GM12864 (cell line): ENCODE measurements around the gene NFYC.

Source experiments
- DNase-seq: peaks from one replicate; pipeline ENCODE4 v3.0.0-alpha.2; 2011; ENCODE audit warnings: low read depth
- H3K4me3 ChIP-seq: 2 replicates; pipeline ENCODE4 v1.5.1; 2011; ENCODE audit warnings: mild to moderate bottlenecking, low read depth, low read length, control low read depth
- CTCF ChIP-seq: IDR thresholded peaks from 2 replicates; pipeline ENCODE4 v1.5.1; 2011; ENCODE audit warnings: low read depth, mild to moderate bottlenecking, moderate library complexity, low read length, control low read depth, inconsistent platforms; ENCODE audit errors: missing control alignments

The NFYC gene

GRCh38 chr1:40808444-40808843, 116.9 kb downstream of the NFYC start:
- no peak for TF ChIP-seq CTCF

DNA sequence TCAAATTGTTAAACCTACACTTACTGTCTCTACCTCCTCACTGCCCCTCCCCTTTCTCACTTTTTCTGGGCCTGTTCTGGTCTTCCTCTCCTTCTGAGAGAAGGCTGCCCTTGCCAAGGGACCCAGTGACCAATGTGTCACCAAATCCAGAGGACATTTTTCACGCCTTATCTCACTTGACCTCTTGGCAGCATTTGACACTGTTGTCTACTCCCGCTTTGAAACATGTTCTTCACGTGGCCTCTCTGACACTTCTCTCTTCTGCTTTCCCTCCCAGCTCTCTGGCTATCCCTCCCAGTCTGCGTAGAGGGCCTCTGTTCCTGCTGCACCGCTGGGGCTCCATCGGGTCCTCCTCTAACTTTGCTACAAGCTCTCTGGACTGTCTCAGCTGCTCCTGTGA, 117.4 kb downstream of the NFYC start:
- DNase-seq: no peak
- H3K4me3 ChIP-seq: no peak overlapping the region
- TF ChIP-seq CTCF: no peak

More at GRCh38 chr1:40808444-40808843, 116.9 kb downstream of the NFYC start:
- no peak for DNase-seq
- no peak overlapping the region for H3K4me3 ChIP-seq

- no peak overlapping the region for H3K4me3 ChIP-seq
- no peak for DNase-seq
- TF ChIP-seq CTCF: no peak
These were observed 119.4 kb downstream of the NFYC start for GRCh38 chr1:40810927-40811326.

DNA sequence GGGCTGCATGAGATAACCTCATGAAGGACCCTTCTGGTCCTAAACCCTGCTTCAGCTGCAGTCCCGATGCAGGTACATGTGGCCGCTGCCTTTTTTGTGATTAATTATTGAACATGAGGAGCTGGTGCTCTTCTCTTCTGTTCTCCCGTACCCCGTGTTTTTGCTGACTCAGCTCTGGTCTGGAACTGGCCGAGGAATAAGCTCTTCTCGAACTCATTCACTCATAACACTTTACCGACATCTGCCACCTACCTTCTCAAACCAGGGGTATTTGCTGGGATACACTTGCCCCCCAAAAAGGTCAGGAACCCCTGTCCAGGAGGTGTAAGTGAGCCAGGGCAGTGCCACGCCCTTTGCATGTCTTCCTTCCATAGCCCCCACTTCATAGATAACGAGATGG, 123.9 kb downstream of the NFYC start:
- TF ChIP-seq CTCF: no peak
- H3K4me3 ChIP-seq: no peak overlapping the region
- DNase-seq: no peak

DNA sequence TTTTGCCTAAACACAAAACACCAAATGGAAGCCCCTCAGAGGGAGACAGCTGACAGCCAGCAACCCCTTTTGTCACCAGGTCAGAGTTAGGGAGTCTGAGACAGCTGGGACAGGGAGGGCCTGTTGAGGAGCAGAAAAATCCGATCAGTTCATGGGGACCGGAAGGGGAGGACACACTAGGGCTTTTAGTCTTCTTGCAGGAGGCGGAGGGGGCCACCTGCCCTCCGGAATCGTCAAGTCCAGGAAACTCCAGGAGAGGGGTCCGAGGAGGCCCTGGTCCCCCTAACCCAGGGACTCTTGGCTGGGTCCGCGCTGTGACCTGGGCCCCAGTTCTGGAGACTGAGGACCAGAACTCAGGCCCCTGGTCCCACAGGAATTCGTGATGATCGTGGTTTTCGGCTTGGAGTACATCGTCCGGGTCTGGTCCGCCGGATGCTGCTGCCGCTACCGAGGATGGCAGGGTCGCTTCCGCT, 126.3 kb downstream of the NFYC start:
- TF ChIP-seq CTCF: no peak
- no peak for DNase-seq
- H3K4me3 ChIP-seq: peak overlapping the region; percentile 54

DNA sequence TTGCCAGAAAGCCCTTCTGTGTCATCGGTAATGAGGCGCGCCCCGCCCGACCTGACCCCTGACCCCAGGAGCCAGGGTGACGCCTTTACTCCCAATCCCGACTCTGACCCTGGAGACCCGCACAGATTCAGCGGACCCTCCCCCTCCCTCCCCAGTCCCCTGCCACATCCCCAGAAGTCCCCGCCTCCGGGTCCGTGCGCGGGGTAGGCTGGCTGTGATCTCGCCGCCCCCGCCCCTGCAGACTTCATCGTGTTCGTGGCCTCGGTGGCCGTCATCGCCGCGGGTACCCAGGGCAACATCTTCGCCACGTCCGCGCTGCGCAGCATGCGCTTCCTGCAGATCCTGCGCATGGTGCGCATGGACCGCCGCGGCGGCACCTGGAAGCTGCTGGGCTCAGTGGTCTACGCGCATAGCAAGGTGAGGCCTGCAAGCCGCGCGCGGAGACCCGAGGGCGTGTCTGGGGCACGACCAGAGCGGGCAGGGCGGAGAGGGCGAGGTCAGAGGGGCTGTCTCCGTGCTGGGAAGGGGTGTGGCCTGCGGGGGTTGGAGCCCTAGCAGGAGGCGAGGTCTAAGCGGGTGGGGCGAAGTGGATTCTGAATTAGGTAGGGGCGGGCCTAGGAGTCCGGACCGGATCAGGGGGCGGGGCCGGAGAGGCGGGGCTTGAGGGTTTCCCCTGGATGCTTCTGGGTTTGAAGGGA, 126.9 kb downstream of the NFYC start:
- DNase-seq: peak; percentile 51
- TF ChIP-seq CTCF: no peak
- H3K4me3 ChIP-seq: peak overlapping the region; percentile 54

DNA sequence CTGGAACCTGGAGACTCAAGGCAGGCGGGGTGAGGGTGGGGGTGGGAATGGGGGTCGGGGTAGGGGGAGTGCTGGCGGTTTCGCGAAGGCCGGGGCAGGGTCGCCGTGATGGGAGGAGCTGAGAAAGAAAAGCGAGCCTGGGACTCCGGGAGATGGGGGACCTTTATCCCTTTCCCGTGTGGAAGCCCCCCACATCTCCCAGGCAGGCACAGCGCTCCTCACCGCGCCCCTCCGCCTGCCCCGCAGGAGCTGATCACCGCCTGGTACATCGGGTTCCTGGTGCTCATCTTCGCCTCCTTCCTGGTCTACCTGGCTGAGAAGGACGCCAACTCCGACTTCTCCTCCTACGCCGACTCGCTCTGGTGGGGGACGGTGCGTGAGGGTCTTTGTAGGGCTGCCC, 127.6 kb downstream of the NFYC start:
- TF ChIP-seq CTCF: no peak
- H3K4me3 ChIP-seq: no peak overlapping the region; the same call in 1 of the 2 replicates
- no peak for DNase-seq
